Smooth muscle cell (in vitro differentiated cells): ENCODE results near the gene FLII. TPM values are rescaled to one million over a fixed set of nuclear protein-coding genes. Genes with fewer than 3 reads are reported as not detected.

Source experiments
- DNase-seq: peaks from one replicate; lab custom pipeline; 2025; ENCODE audit not compliant: unreplicated experiment; lab: John Stamatoyannopoulos, UW
- H2AFZ ChIP-seq: fragments of 200-600 bp; sonication (generic); 2 replicates; pipeline ENCODE4 v1.6.0; 2016; ENCODE audit warnings: antibody characterized with exemption, low read depth, mild to moderate bottlenecking
- H3F3A ChIP-seq: fragments of 200-600 bp; sonication (generic); 2 replicates; pipeline ENCODE4 v1.6.0; 2017; ENCODE audit warnings: antibody characterized with exemption, low read depth
- H3K27ac ChIP-seq: fragments of 200-600 bp; sonication (generic); 2 replicates; pipeline ENCODE4 v1.5.1; 2016; ENCODE audit warnings: low read depth, mild to moderate bottlenecking
- H3K27me3 ChIP-seq: fragments of 200-600 bp; sonication (generic); 2 replicates; pipeline ENCODE4 v1.6.1; 2016; ENCODE audit warnings: low read depth, mild to moderate bottlenecking
- H3K36me3 ChIP-seq: fragments of 200-600 bp; sonication (generic); 2 replicates; pipeline ENCODE4 v1.5.1; 2016; ENCODE audit warnings: low read depth
- H3K4me1 ChIP-seq: fragments of 200-600 bp; sonication (generic); 2 replicates; pipeline ENCODE4 v1.5.1; 2016; ENCODE audit warnings: low read depth
- H3K4me2 ChIP-seq: fragments of 200-600 bp; sonication (generic); 2 replicates; pipeline ENCODE4 v1.6.0; 2016; ENCODE audit warnings: mild to moderate bottlenecking
- H3K4me3 ChIP-seq: fragments of 200-600 bp; sonication (generic); 2 replicates; pipeline ENCODE4 v1.5.1; 2016; ENCODE audit warnings: mild to moderate bottlenecking
- H3K79me2 ChIP-seq: fragments of 200-600 bp; sonication (generic); 2 replicates; pipeline ENCODE4 v1.6.0; 2016; ENCODE audit warnings: low read depth, mild to moderate bottlenecking
- H3K9ac ChIP-seq: fragments of 200-600 bp; sonication (generic); 2 replicates; pipeline ENCODE4 v1.6.0; 2016; ENCODE audit warnings: low read depth
- H3K9me3 ChIP-seq: fragments of 200-600 bp; sonication (generic); replicated peaks from 2 replicates; pipeline ENCODE4 v1.5.1; 2016; ENCODE audit warnings: low read depth
- H4K20me1 ChIP-seq: fragments of 200-600 bp; sonication (generic); 2 replicates; pipeline ENCODE4 v1.6.0; 2016; ENCODE audit warnings: low read depth
- WGBS: methylation state at CpG from one replicate; pipeline ENCODE4 v1.1.7; 2016; ENCODE audit warnings: low lambda C conversion rate; 5-methylcytosine and 5-hydroxymethylcytosine counted together
- polyA plus RNA-seq: library from polyadenylated mRNA; unstranded; fragments of >200 nt; fragmentation: Nextera tagmentation; extraction: Ambion mirVana; gene quantifications from 2 replicates; pipeline ENCODE4 v1.2.1, GENCODE V29; 2016
- total RNA-seq: library from RNA; depleted of rRNA; stranded (reverse); fragments of >200 nt; gene quantifications from 2 replicates; pipeline ENCODE4 v1.2.3, GENCODE V29; 2014
- TF ChIP-seq, protein P1 (sequence below): fragments of 200-600 bp; sonication (generic); IDR thresholded peaks from 2 replicates; pipeline ENCODE4 v1.5.1; 2017; ENCODE audit warnings: borderline replicate concordance, mild to moderate bottlenecking, antibody characterized with exemption; ENCODE audit not compliant: insufficient read depth, poor library complexity, severe bottlenecking

Gene FLII
- total and polyA plus RNA-seq, 2 experiments from 2014 or later: 132 to 188 TPM

- no peak overlapping the region for H3K4me2 ChIP-seq
- H4K20me1 ChIP-seq: peaks cover 78% of the 10 kb centered on the region
- no peak overlapping the region for H2AFZ ChIP-seq
- H3K4me1 ChIP-seq: no peaks in the 10 kb centered on the region
- H3K9ac ChIP-seq: no peak overlapping the region
- peaks cover 6% of the 10 kb centered on the region for H3F3A ChIP-seq
- H3K4me3 ChIP-seq: no peak overlapping the region
- WGBS: 98% methylated on average over 19 of the region's 19 CpGs
- H3K27me3 ChIP-seq: no peaks in the 10 kb centered on the region
- H3K27ac ChIP-seq: no peak overlapping the region
- no peaks in the 10 kb centered on the region for H3K9me3 ChIP-seq
- no peaks in the 10 kb centered on the region for H3K36me3 ChIP-seq
- H3K79me2 ChIP-seq: peaks cover 19% of the 10 kb centered on the region
- DNase-seq: no peak
- TF ChIP-seq, protein P1, sequence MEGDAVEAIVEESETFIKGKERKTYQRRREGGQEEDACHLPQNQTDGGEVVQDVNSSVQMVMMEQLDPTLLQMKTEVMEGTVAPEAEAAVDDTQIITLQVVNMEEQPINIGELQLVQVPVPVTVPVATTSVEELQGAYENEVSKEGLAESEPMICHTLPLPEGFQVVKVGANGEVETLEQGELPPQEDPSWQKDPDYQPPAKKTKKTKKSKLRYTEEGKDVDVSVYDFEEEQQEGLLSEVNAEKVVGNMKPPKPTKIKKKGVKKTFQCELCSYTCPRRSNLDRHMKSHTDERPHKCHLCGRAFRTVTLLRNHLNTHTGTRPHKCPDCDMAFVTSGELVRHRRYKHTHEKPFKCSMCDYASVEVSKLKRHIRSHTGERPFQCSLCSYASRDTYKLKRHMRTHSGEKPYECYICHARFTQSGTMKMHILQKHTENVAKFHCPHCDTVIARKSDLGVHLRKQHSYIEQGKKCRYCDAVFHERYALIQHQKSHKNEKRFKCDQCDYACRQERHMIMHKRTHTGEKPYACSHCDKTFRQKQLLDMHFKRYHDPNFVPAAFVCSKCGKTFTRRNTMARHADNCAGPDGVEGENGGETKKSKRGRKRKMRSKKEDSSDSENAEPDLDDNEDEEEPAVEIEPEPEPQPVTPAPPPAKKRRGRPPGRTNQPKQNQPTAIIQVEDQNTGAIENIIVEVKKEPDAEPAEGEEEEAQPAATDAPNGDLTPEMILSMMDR: no peak
These were observed 50.4 kb downstream of the FLII start for GRCh38 chr17:18208092-18208491.

GRCh38 chr17:18206962-18207361 is 51.6 kb downstream of the FLII start:
- Histone ChIP-seq H3F3A (peaks cover 6% of the 10 kb centered on the region), H3K4me1 (no peaks in the 10 kb centered on the region), H3K4me2 (no peak overlapping the region), H4K20me1 (peaks cover 90% of the 10 kb centered on the region), H3K9me3 (no peaks in the 10 kb centered on the region), H3K27me3 (no peaks in the 10 kb centered on the region), H3K4me3 (no peak overlapping the region), H3K9ac (no peak overlapping the region), H3K79me2 (peaks cover 29% of the 10 kb centered on the region), H2AFZ (no peak overlapping the region), H3K27ac (no peak overlapping the region), H3K36me3 (no peaks in the 10 kb centered on the region)
- DNase-seq: no peak
- TF ChIP-seq, protein P1: no peak

DNA sequence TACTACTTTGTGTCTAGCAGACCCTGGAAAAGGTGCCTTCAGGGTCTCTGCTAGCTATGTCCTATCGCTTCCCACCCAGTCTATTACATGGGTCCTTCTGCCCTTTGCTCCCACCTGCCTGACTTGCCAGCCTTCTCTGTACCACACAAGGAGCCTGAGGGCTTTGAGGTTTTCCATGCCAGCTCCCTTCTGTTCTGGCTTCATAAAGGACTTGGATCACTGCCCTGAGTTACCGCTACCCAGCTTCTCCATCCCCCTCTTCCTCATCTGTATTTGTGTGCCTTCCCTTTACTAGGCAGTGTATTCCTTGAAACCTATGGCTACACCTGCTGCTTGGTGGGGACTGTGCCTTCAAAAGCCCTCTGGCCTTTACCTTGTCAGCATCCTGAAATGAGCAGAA is 52.7 kb downstream of the FLII start:
- H3K4me3 ChIP-seq: no peak overlapping the region
- H4K20me1 ChIP-seq: peaks cover 100% of the 10 kb centered on the region
- H3K27ac ChIP-seq: no peak overlapping the region
- H3F3A ChIP-seq: peaks cover 6% of the 10 kb centered on the region
- no peak overlapping the region for H2AFZ ChIP-seq
- peaks cover 40% of the 10 kb centered on the region for H3K79me2 ChIP-seq
- H3K36me3 ChIP-seq: no peaks in the 10 kb centered on the region
- H3K4me2 ChIP-seq: no peak overlapping the region
- no peaks in the 10 kb centered on the region for H3K4me1 ChIP-seq
- H3K27me3 ChIP-seq: no peaks in the 10 kb centered on the region
- H3K9ac ChIP-seq: no peak overlapping the region
- no peaks in the 10 kb centered on the region for H3K9me3 ChIP-seq
- DNase-seq: no peak
- TF ChIP-seq, protein P1: no peak
- WGBS: 100% methylated on average over 2 of the region's 2 CpGs

- TF ChIP-seq, protein P1: no peak
- DNase-seq: no peak
These were observed 55.2 kb downstream of the FLII start for GRCh38 chr17:18203308-18203707.

More at GRCh38 chr17:18203308-18203707, 55.2 kb downstream of the FLII start:
- Histone ChIP-seq H4K20me1 (peaks cover 100% of the 10 kb centered on the region), H3K27me3 (no peaks in the 10 kb centered on the region), H2AFZ (no peak overlapping the region), H3F3A (no peaks in the 10 kb centered on the region), H3K4me3 (no peak overlapping the region), H3K9ac (no peak overlapping the region), H3K9me3 (no peaks in the 10 kb centered on the region), H3K4me2 (no peak overlapping the region), H3K27ac (no peak overlapping the region), H3K4me1 (no peaks in the 10 kb centered on the region), H3K79me2 (peaks cover 66% of the 10 kb centered on the region), H3K36me3 (no peaks in the 10 kb centered on the region)
- 75% methylated on average over 7 of the region's 7 CpGs for WGBS
